ENCODE results near the gene PPP2R1A.

- TF ChIP-seq CTCF (IDR thresholded peaks at IDR 0.05) (no peak), POLR2A (IDR thresholded peaks at IDR 0.05) (no peak), POLR2AphosphoS5 (IDR thresholded peaks at IDR 0.05) (no peak), EP300 (IDR thresholded peaks at IDR 0.05) (no peak)
Measured at GRCh38 chr19:52176574-52176973, 13.3 kb upstream of the PPP2R1A start.

All from upper lobe of left lung (tissue), 4 donors.